ENCODE results near the gene NLRP12. TPM values are rescaled to one million over a fixed set of nuclear protein-coding genes. Genes with fewer than 3 reads are reported as not detected.

Gene NLRP12
- total and polyA plus RNA-seq, 2 of the 4 experiments (the other 2 are of a cell fraction): not detected

Small RNA genes lying within 50 kb of the gene (microRNA-seq; reads per million reads assigned to microRNA genes)
- not detected for gene AC008753.1 (ENCODE audit: insufficient read depth, insufficient read length)
- 0 reads per million in 2 experiments for gene MIR1283-2 (ENCODE audit: insufficient read depth in 1 of 2, insufficient read length in 1 of 2, unreplicated experiment in 1 of 2)
- 0 reads per million in 2 experiments for gene MIR371A (ENCODE audit: insufficient read depth in 1 of 2, insufficient read length in 1 of 2, unreplicated experiment in 1 of 2)
- gene MIR372 (ENCODE audit: insufficient read depth in 1 of 2, insufficient read length in 1 of 2, unreplicated experiment in 1 of 2): 0 reads per million in 2 experiments
- 0 to 83.7 reads per million in 2 experiments for gene MIR373 (ENCODE audit: insufficient read depth in 1 of 2, insufficient read length in 1 of 2, unreplicated experiment in 1 of 2)
- 0 reads per million in 2 experiments for gene MIR516A1 (ENCODE audit: insufficient read depth in 1 of 2, insufficient read length in 1 of 2, unreplicated experiment in 1 of 2)
- 0 reads per million in 2 experiments for gene MIR516A2 (ENCODE audit: insufficient read depth in 1 of 2, insufficient read length in 1 of 2, unreplicated experiment in 1 of 2)
- 0 reads per million in 2 experiments for gene MIR519A1 (ENCODE audit: insufficient read depth in 1 of 2, insufficient read length in 1 of 2, unreplicated experiment in 1 of 2)
- gene MIR521-1 (ENCODE audit: insufficient read depth in 1 of 2, insufficient read length in 1 of 2, unreplicated experiment in 1 of 2): 0 reads per million in 2 experiments
- gene MIR522 (ENCODE audit: unreplicated experiment): 2.6 reads per million
- gene MIR527 (ENCODE audit: insufficient read depth in 1 of 2, insufficient read length in 1 of 2, unreplicated experiment in 1 of 2): 0 reads per million in 2 experiments
- not detected for gene RNU6-1041P (ENCODE audit: insufficient read depth, insufficient read length)
- not detected for gene RNU6-165P (ENCODE audit: insufficient read depth, insufficient read length)
- gene RNU6-751P (ENCODE audit: insufficient read depth, insufficient read length): not detected
- gene RNU6-982P (ENCODE audit: insufficient read depth, insufficient read length): not detected

Small RNA genes lying within 50 kb of the gene (small RNA-seq; reads per million reads assigned to genes)
- gene AC008753.1: 0 reads per million in 5 experiments
- gene MIR1283-2: 0 reads per million in 5 experiments
- 0 reads per million in 5 experiments for gene MIR371A
- 0 reads per million in 5 experiments for gene MIR372
- 0 reads per million in 5 experiments for gene MIR373
- 0 reads per million in 5 experiments for gene MIR516A1
- gene MIR516A2: 0 reads per million in 5 experiments
- 0 reads per million in 5 experiments for gene MIR519A1
- 0 reads per million in 5 experiments for gene MIR521-1
- gene MIR527: 0 reads per million in 5 experiments
- 0 reads per million in 5 experiments for gene RNU6-1041P
- gene RNU6-165P: 0 reads per million in 5 experiments
- gene RNU6-751P: 0 reads per million in 5 experiments
- 0 reads per million in 5 experiments for gene RNU6-982P

Other genes starting within 250 kb of the NLRP12 start
- gene DPRX, start 192.3 kb downstream of the NLRP12 start, total RNA-seq (2012; rRNA removed): not detected in 2 replicates
- gene DPRX, start 192.3 kb downstream of the NLRP12 start, polyA plus RNA-seq (2012; rRNA removed): not detected in 2 replicates
- gene MYADM, start 43.6 kb upstream of the NLRP12 start, total RNA-seq (2012; rRNA removed): 4.8 and 5.3 TPM in 2 replicates
- gene MYADM, start 43.6 kb upstream of the NLRP12 start, polyA plus RNA-seq (2012; rRNA removed): 96.1 and 112 TPM in 2 replicates
- gene PRKCG, start 57.9 kb upstream of the NLRP12 start, total RNA-seq (2012; rRNA removed): not detected in 2 replicates
- 0.04 TPM in 1 of 2 replicates, not detected in the other for gene PRKCG, start 57.9 kb upstream of the NLRP12 start, polyA plus RNA-seq (2012; rRNA removed)
- gene CACNG7, start 85.0 kb upstream of the NLRP12 start, total RNA-seq (2012; rRNA removed): under 0.01 and 0.36 TPM in 2 replicates
- gene CACNG7, start 85.0 kb upstream of the NLRP12 start, polyA plus RNA-seq (2012; rRNA removed): 6.7 and 7.7 TPM in 2 replicates
- not detected in 2 replicates for gene CACNG8, start 138.6 kb upstream of the NLRP12 start, total RNA-seq (2012; rRNA removed)
- 0.09 and 0.15 TPM in 2 replicates for gene CACNG8, start 138.6 kb upstream of the NLRP12 start, polyA plus RNA-seq (2012; rRNA removed)
- gene CACNG6, start 167.3 kb upstream of the NLRP12 start, total RNA-seq (2012; rRNA removed): not detected in 2 replicates
- not detected in 2 replicates for gene CACNG6, start 167.3 kb upstream of the NLRP12 start, polyA plus RNA-seq (2012; rRNA removed)
- gene VSTM1, start 239.6 kb upstream of the NLRP12 start, total RNA-seq (2012; rRNA removed): not detected in 2 replicates
- gene VSTM1, start 239.6 kb upstream of the NLRP12 start, polyA plus RNA-seq (2012; rRNA removed): not detected in 2 replicates

Data from IMR-90 (cell line).